HG03521 (cell line): ENCODE measurements around the gene SLC16A2.
"Not testable (repeated sequence)": the region's sequence is repeated elsewhere in the genome, so short reads cannot be mapped to it uniquely, and the experiment has no call there.

Experiments used
- ATAC-seq: cut with Tn5 transposase; IDR thresholded peaks from one replicate; pipeline ENCODE4 v1.9.1; 2021; ENCODE audit warnings: mild to moderate bottlenecking, moderate library complexity; ENCODE audit not compliant: unreplicated experiment

The SLC16A2 gene

GRCh38 chrX:74445099-74445498 lies 23.8 kb downstream of the SLC16A2 start:
- no peak for ATAC-seq

- ATAC-seq, result no peak
These were observed 25.6 kb downstream of the SLC16A2 start for GRCh38 chrX:74446876-74447275.

GRCh38 chrX:74448669-74449068 lies 27.4 kb downstream of the SLC16A2 start:
- no peak for ATAC-seq

- ATAC-seq, result no peak
These were observed 28.1 kb downstream of the SLC16A2 start for GRCh38 chrX:74449322-74449936.

DNA sequence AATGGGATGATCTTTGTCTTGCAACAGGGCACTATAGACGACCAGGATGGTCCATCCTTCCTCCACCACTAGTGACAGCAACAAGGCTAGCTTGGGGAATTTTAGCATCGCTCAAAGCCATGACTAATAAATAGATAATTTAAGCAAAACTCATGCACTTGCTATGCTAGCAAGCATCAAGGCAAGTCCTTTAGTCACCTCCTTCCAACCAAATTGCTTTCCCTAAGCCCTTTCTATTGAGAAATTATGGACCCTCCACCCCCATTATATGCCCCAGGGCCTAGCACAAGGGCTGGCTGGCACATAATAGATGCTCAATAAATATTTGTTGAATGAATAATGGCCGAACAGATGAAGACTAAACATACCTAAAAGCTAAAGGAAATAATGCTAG lies 28.6 kb downstream of the SLC16A2 start:
- no peak for ATAC-seq

GRCh38 chrX:74450803-74451449 lies 29.6 kb downstream of the SLC16A2 start:
- ATAC-seq, result no peak

- ATAC-seq, result no peak
These were observed 30.3 kb downstream of the SLC16A2 start for GRCh38 chrX:74451450-74452198.

- ATAC-seq, result no peak
These were observed 30.8 kb downstream of the SLC16A2 start for GRCh38 chrX:74452199-74452481.

DNA sequence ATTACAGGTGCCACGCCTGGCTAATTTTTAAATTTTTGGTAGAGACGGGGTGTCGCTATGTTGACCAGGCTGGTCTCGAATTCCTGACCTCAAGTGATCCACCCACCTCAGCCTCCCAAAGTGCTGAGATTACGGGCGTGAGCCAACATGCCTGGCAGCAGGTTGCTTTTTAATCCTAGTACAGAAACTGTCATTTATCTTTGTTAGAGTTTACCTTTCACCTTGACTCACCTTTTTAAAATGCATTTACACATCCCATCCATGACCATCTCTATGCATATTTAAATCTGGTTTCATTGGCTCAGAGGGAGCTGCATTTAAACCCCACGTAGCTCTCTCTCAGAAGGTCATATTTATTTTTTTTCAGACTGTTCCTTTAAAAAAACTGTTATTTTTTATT lies 31.9 kb downstream of the SLC16A2 start:
- no peak for ATAC-seq

DNA sequence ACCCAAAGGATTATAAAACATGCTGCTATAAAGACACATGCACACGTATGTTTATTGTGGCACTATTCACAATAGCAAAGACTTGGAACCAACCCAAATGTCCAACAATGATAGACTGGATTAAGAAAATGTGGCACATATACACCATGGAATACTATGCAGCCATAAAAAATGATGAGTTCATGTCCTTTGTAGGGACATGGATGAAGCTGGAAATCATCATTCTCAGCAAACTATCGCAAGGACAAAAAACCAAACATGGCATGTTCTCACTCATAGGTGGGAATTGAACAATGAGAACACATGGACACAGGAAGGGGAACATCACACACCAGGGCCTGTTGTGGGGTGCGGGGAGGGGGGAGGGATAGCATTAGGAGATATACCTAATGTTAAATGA lies 32.9 kb downstream of the SLC16A2 start:
- not testable (repeated sequence) for ATAC-seq

- ATAC-seq, result no peak
These were observed 37.4 kb downstream of the SLC16A2 start for GRCh38 chrX:74458736-74459135.

GRCh38 chrX:74461384-74461783 lies 40.1 kb downstream of the SLC16A2 start:
- ATAC-seq, result no peak

DNA sequence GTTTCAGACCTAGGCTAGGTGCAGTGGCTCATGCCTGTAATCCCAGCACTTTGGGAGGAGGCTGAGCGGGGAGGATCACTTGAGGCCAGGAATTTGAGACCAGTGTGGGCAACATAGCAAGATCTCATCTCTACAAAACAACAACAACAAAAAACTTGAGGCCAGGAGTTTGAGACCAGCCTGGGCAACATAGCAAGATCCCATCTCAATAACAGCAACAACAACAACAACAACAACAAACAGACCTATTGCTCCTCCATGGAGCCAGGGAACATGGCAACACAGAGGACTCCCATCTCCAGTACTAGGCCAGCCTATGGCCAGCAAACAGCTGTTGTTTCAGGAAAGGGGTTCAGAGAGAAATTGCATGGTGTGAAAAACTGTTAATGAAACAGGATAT lies 43.4 kb downstream of the SLC16A2 start:
- ATAC-seq, result no peak

GRCh38 chrX:74465424-74465823 lies 44.1 kb downstream of the SLC16A2 start:
- no peak for ATAC-seq

- ATAC-seq, result no peak
These were observed 46.4 kb downstream of the SLC16A2 start for GRCh38 chrX:74467656-74468055.

GRCh38 chrX:74473116-74473515 lies 51.8 kb downstream of the SLC16A2 start:
- not testable (repeated sequence) for ATAC-seq

DNA sequence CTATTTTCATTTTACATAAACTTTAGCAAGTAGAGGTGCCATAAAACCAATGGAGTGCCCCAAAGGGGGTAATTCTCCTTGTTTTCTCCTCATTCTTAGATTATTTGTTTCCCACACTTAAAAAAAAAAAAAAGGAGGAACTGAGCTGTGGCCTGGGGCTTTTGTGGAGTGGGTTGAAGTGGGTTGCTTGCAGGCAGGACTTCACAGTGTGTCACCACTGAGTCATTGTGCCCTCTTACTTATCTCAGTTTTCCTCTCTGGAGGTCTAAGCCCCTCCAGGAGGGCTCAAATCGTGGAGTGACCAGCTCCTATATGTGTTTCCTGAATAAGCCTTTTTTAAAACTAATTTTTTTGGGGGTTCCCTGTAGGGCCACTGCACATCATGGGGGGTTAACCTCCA lies 69.0 kb downstream of the SLC16A2 start:
- ATAC-seq, result no peak

DNA sequence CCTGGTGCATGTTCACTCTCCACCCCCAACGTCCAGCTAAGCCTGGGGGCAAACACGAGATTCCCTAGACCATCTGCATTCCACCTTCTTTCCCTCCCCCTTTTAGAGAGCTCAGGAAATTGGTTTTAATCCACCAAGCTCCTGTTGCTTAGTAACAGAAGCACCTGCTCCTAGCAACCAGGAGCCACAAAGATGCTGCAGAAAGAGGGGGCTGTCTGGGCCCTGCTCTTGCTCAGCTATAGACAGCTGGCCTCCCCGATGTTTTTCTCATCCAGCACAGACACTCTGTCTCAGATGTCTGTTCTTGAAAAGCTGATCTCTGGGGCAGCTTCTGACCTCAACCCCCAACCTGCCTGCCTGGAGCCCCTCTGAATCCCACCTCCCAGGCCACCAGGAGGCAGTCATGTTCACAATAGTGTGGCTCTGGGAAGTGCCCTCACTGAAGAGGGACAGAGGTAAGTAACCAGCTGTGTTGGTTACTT lies 71.5 kb downstream of the SLC16A2 start:
- no peak for ATAC-seq

- no peak for ATAC-seq
These were observed 72.5 kb downstream of the SLC16A2 start for GRCh38 chrX:74493806-74494205.

GRCh38 chrX:74498924-74499323 lies 77.6 kb downstream of the SLC16A2 start:
- no peak for ATAC-seq

DNA sequence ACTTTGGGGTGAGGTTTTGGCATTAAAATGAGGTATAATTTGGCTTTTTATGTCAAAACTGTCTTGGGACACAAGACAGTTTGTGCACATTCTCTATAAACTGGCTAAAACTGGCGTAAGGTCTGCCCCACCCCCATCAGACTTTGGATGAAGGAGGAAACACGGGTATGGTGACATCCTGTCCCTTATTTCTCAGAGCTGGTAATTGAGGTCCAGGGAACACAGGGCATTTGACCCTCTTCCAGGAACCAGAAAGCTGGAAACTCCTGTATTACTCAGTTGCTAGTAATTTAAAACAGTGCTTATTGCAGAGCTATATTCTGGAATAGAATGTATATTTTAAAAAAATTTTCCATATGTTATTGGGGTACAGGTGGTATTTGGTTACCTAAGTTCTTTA lies 78.8 kb downstream of the SLC16A2 start:
- ATAC-seq, result no peak

DNA sequence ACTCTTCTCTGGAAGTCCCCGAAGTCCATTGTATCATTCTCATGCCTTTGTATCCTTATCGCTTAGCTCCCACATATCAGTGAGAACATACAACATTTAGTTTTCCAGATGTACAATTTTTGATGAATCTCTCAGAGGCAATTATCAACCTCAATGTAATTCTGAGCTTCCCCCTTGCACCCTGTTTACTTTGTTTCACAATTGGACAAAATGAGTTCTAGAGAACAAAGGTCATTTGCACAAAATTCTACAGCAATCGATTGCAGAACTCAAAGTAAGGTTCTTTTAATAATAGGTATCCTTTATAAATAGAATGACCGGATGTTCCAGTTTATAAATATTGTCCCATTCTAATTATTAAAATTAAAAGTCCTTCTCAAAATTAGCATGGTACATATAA lies 79.3 kb downstream of the SLC16A2 start:
- no peak for ATAC-seq
